HS-27A (cell line): ENCODE data around the gene ST8SIA4.

Source experiments
- DNase-seq: peaks from one replicate; pipeline ENCODE4 v3.0.0-alpha.2; 2012; ENCODE audit warnings: low read depth, missing footprints

ST8SIA4 gene

DNA sequence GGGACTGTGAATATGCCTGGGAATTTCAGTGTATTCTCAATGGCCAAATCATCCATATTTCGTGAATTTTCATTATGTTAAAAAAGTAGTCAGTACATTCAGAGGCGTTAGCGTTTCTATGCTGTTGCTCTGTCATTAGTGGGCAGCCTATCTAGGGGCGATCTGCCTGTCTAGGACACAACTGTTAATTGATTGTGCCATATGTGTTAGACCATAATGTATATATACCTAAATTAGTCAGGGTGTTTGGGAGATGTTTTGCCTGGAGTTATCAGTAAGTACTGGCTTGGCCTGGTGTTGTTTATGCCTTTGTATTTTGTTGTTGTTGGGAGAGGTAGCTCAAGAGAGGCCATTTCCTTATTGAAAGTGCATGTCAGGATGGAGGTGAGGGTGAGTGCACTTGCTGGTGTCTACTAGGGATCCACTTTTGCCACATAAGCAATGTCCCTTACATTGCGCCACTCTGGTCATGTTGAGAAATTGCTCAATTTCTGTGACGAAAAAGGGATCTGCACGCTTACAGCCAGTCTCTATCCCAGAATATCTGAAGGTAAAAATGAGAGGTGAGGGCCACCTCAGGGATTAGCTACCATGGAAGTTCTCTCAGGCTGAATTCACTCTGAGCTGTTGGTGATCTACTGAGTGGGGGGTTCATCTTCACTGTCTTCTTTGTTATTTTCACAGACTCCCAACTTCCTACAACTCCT lies 123.3 kb downstream of the ST8SIA4 start:
- DNase-seq: no peak

- DNase-seq: peak; percentile 46
These were observed 125.3 kb downstream of the ST8SIA4 start for GRCh38 chr5:100777680-100778300.

GRCh38 chr5:100775533-100775855 lies 127.6 kb downstream of the ST8SIA4 start:
- no peak for DNase-seq

DNA sequence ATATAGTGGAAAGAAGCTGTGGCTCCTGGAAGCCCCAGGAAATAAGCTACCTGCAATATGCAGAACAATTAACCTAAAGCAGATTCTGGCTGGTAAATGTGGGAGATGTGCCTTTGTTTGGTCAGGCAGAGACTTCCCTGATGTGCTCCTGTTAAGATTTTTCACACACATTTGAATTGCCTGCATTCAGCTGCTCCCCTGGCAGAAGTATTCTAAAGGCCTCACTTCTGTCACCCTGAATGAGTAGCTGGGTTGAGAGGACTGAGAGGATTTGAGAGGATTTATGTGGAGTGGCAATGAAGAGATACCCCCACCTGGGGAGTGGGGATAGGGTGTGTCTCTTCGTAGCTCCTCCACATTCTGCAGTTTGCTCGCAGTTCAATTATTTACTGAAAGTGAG lies 130.5 kb downstream of the ST8SIA4 start:
- DNase-seq: no peak

- DNase-seq: no peak
These were observed 131.1 kb downstream of the ST8SIA4 start for GRCh38 chr5:100772006-100772405.

- no peak for DNase-seq
These were observed 131.9 kb downstream of the ST8SIA4 start for GRCh38 chr5:100771181-100771580.

- no peak for DNase-seq
These were observed 134.9 kb downstream of the ST8SIA4 start for GRCh38 chr5:100768221-100768620.

DNA sequence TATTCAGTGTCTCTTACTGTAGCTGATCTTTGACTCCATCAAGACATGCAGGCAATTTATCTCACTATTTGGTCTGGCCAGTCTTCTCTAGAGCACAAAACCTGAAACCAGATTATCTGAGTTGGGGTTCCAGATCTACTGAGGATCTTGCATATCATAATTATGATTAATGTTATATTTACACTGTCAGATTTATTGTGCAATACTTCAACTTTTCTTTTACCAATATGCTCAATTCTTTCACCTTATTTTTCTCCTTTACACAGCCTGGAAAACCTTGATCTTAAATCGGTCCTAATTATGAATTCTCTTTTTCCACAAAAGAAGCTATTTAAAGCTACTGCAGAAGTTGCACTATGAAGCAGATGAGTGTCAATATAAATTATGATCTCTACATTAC lies 140.1 kb downstream of the ST8SIA4 start:
- no peak for DNase-seq

- DNase-seq: no peak
These were observed 141.0 kb downstream of the ST8SIA4 start for GRCh38 chr5:100762108-100762507.

- DNase-seq: no peak
These were observed 141.9 kb downstream of the ST8SIA4 start for GRCh38 chr5:100761192-100761591.

DNA sequence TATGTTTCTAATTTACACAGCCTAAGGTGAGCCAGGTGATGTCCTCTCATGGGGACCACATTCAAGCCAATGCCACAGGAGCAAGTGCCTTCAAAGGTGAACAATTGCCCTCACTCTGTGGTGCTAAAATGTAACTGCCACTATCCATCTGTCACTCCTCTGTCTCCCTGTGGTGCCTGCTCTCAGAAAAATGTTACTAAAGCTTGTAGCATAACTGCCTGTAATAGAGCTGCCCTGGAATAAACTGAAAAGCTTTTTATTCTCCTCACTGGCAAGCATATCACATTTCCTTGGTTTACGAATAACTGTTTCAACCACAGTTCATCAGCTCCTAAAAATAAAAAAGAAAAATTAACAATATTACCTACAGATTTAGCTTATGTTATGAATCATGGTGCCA lies 142.4 kb downstream of the ST8SIA4 start:
- DNase-seq: no peak

GRCh38 chr5:100758780-100759179 lies 144.3 kb downstream of the ST8SIA4 start:
- no peak for DNase-seq

DNA sequence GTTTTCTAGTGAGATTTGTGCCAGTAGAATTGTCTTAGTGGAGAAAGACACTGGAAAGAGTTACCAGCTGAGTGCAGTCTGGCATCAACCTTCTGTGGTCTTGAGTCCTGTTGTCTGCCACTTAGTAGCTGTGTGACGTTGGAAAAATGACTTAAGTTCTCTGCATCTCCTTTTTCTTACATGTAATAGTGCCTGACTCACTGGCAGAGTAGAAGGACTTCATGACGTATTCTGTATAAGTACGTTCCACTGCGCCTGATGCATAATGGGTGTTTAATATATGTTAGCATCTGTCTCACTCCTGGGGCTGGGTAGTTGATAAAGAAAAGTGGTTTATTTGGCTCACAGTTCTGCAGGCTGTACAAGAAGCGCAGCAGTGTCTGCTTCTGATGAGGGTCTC lies 144.8 kb downstream of the ST8SIA4 start:
- no peak for DNase-seq

DNA sequence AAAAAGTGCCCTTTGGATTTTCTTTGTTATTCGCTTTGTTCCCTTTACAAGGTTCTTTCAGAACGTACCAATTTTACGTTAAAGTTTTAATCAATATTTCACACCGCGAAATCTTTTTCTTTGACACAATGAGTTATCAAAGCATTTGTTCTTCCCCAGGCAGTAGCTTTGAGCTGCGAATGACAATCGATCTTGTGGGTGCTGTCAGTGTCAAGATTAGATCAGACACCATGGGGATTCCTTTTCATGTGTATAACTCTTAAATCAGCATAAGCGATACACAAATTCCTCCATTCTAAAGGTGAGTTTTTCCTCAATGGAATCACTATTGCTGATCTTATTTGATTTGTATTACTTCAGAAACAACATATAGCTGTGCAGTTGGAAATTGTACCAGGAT lies 145.5 kb downstream of the ST8SIA4 start:
- DNase-seq: no peak
